ENCODE results near the gene CD48. TPM values are rescaled to one million over a fixed set of nuclear protein-coding genes. Genes with fewer than 3 reads are reported as not detected.

The CD48 gene
- total RNA-seq, 2 donors from 2014 or later = 4.9 to 9.2 TPM

DNA sequence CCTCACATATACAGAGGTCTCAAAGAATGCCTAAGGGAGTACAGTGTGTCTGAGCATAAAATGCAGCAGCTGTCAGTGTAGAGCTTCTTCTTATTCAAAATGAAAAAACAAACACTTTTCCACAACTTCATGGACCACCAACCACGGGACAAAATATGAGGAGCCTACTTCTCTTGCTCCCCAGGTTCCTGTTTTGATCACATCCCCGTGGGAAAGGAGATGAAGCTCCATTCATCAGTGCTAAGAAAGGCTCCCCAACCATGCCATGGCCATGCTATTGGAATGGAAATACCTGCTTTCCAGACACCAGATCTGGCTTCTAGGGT lies 383 bp downstream of the CD48 start:
- no peaks in the 10 kb centered on the region for H3K4me1 ChIP-seq
- H3K27ac ChIP-seq = peak overlapping the region; percentile 82
- intact Hi-C loops (cut with DNase I) = no loop called here
- H3K9ac ChIP-seq (ENCODE audit: low read depth in 2 of 2, low read length in 2 of 2) = peak overlapping the region; percentile 26 to 46
- TF ChIP-seq, protein P1, sequence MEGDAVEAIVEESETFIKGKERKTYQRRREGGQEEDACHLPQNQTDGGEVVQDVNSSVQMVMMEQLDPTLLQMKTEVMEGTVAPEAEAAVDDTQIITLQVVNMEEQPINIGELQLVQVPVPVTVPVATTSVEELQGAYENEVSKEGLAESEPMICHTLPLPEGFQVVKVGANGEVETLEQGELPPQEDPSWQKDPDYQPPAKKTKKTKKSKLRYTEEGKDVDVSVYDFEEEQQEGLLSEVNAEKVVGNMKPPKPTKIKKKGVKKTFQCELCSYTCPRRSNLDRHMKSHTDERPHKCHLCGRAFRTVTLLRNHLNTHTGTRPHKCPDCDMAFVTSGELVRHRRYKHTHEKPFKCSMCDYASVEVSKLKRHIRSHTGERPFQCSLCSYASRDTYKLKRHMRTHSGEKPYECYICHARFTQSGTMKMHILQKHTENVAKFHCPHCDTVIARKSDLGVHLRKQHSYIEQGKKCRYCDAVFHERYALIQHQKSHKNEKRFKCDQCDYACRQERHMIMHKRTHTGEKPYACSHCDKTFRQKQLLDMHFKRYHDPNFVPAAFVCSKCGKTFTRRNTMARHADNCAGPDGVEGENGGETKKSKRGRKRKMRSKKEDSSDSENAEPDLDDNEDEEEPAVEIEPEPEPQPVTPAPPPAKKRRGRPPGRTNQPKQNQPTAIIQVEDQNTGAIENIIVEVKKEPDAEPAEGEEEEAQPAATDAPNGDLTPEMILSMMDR (IDR thresholded peaks at IDR 0.05) = no peak
- H3K27me3 ChIP-seq = no peaks in the 10 kb centered on the region
- no peaks in the 10 kb centered on the region for H3K9me3 ChIP-seq
- peak overlapping the region; percentile 26 for H3K4me3 ChIP-seq
- no peaks in the 10 kb centered on the region for H3K36me3 ChIP-seq
- no peak for DNase-seq

DNA sequence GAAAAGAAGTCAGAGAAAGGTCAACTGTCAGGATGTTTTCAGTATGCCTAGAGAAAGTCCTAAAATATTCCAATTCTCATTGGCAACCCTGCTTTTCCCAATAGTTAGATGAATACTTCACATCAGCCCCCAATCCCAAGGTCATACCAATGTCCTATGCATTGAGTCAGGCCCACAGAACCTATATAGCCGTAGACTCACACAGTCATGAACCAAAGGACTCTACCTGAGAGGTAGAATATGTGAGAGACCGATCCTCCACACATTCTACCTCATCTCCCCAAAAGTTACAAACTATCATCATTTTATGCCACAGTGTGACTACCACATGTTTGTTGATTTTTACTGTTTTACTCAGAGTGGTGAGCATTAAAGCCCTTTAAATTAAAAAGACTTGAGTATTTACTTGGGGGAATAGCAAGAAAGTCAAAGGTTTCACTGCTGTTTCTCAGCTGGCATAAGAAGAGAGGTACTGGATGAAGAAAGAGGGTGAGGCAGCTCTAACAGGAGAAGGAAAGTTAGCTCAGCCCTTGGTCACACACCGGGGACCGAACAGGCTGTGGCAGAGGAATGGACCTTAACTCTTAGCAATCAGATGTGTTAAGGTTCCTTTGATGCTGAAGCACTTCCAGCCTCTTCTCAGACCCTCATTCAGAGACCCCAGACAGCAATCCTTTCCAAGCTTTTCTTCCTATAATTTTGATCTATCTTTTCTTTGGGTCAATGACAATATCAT lies 937 bp downstream of the CD48 start:
- intact Hi-C loops (cut with DNase I) = no loop called here
- H3K4me3 ChIP-seq = peak overlapping the region; percentile 26
- TF ChIP-seq, protein P1 (IDR thresholded peaks at IDR 0.05) = no peak
- no peaks in the 10 kb centered on the region for H3K9me3 ChIP-seq
- H3K4me1 ChIP-seq = no peaks in the 10 kb centered on the region
- H3K27ac ChIP-seq = peak overlapping the region; percentile 82
- no peak for DNase-seq
- H3K9ac ChIP-seq (ENCODE audit: low read depth in 2 of 2, low read length in 2 of 2) = peak overlapping the region in 1 of 2 donors; percentile 30
- H3K27me3 ChIP-seq = no peaks in the 10 kb centered on the region
- H3K36me3 ChIP-seq = no peaks in the 10 kb centered on the region

DNA sequence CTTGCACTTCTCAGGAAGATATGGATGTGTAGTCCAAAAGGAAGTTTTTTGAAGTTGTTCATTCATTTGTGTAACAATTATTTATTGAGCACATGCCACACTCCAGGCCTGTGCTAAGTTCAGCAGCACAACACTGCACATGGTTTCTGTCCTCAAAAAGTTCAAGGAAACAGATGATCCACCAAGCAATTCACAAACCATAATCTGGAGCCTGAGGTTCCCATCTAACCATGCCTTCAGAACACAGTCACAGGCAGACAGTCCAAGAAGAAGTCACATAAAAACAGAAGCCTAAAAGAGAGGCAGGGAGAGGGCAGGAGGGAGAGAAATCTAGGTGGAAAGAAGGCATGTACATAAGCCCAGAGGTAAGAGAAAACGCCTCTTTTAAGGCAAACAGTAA lies 1.9 kb downstream of the CD48 start:
- TF ChIP-seq, protein P1 (IDR thresholded peaks at IDR 0.05) = no peak
- H3K4me3 ChIP-seq = peak overlapping the region; percentile 26
- no peaks in the 10 kb centered on the region for H3K27me3 ChIP-seq
- DNase-seq = no peak
- H3K36me3 ChIP-seq = no peaks in the 10 kb centered on the region
- peak overlapping the region; percentile 32 for H3K27ac ChIP-seq
- peak overlapping the region in 1 of 2 donors; percentile 30 for H3K9ac ChIP-seq (ENCODE audit: low read depth in 2 of 2, low read length in 2 of 2)
- intact Hi-C loops (cut with DNase I) = no loop called here
- no peaks in the 10 kb centered on the region for H3K4me1 ChIP-seq
- no peaks in the 10 kb centered on the region for H3K9me3 ChIP-seq

DNA sequence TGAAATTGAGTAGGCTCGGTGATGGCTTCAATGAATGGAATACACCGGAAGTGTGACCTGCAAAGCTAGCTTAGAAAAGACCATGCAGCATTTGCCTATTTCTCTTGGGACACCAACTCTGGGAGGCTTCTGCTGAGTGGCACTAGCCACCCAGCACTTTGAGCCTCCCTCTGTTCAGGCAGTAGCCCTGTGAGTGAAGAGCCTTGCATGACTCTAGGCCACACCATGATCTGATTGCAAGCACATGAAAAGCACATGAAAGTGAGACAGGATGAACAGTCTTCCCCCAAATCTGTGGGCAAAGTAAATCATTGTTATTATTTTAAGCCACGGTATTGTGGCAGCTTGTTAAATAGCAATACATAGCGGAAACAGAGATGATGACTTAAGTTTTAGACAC lies 2.8 kb downstream of the CD48 start:
- intact Hi-C loops (cut with DNase I) = no loop called here
- H3K9ac ChIP-seq (ENCODE audit: low read depth in 2 of 2, low read length in 2 of 2) = peak overlapping the region in 1 of 2 donors; percentile 18
- H3K27ac ChIP-seq = peak overlapping the region; percentile 32
- TF ChIP-seq, protein P1 (IDR thresholded peaks at IDR 0.05) = no peak
- no peaks in the 10 kb centered on the region for H3K36me3 ChIP-seq
- no peaks in the 10 kb centered on the region for H3K4me1 ChIP-seq
- H3K4me3 ChIP-seq = no peak overlapping the region
- H3K27me3 ChIP-seq = no peaks in the 10 kb centered on the region
- H3K9me3 ChIP-seq = no peaks in the 10 kb centered on the region
- DNase-seq = no peak

DNA sequence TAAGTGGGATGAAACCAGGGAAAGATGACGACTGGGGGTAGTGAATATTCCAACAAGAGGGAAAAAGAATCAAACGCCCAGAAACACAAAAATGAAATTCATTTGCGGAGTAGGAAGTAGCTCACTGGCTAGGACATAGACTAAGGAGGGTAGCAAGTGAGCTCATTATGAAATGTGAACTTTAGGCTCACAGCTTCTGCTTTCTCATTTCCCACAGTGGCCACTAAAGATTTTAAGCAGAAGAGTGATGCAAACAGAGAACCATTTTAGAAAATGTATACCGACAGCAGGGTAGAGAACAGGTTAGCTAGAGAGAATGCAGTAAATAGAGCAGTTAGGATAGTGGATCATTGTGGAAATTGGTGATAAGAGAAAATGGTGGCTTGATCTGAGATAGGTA lies 3.5 kb downstream of the CD48 start:
- intact Hi-C loops (cut with DNase I) = no loop called here
- H3K4me1 ChIP-seq = no peaks in the 10 kb centered on the region
- TF ChIP-seq, protein P1 (IDR thresholded peaks at IDR 0.05) = no peak
- H3K36me3 ChIP-seq = no peaks in the 10 kb centered on the region
- no peak overlapping the region for H3K4me3 ChIP-seq
- peak overlapping the region; percentile 32 for H3K27ac ChIP-seq
- peak overlapping the region in 1 of 2 donors; percentile 22 for H3K9ac ChIP-seq (ENCODE audit: low read depth in 2 of 2, low read length in 2 of 2)
- DNase-seq = no peak
- no peaks in the 10 kb centered on the region for H3K9me3 ChIP-seq
- no peaks in the 10 kb centered on the region for H3K27me3 ChIP-seq

Data from colonic mucosa (tissue), 4 donors.